GM12878 (cell line): ENCODE data around the gene KCNC4. TPM values are rescaled to one million over a fixed set of nuclear protein-coding genes. Genes with fewer than 3 reads are reported as not detected.

Experiments
- ATAC-seq: fragments of 200-7000 bp; cut with Tn5 transposase; 3 replicates; pipeline ENCODE4 v1.9.1; 2020; ENCODE audit warnings: mild to moderate bottlenecking, moderate library complexity
- BruUV-seq: library from RNA; stranded (reverse); fragments of 400-500 nt; replicated peaks from 2 replicates; lab custom pipeline; 2021; lab: Mats Ljungman, UMichigan
- CTCF ChIA-PET: fragments of 300-600 bp; sonication (Branson Sonifier 250); formaldehyde crosslinking; extraction: SDS; loops from one replicate; lab custom pipeline; 2021; ENCODE audit warnings: inconsistent platforms; lab: Yijun Ruan, JAX
- POLR2A ChIA-PET: fragments of 350-600 bp; formaldehyde crosslinking; extraction: SDS; loops from one replicate; lab custom pipeline; 2021; ENCODE audit warnings: inconsistent platforms; lab: Charles Lee
- RAD21 ChIA-PET: fragments of 300-600 bp; sonication (Branson Sonifier 250); formaldehyde crosslinking; loops from one replicate; lab custom pipeline; 2023; ENCODE audit warnings: antibody characterized with exemption; ENCODE audit not compliant: unreplicated experiment; lab: Charles Lee
- SMC1A ChIA-PET: fragments of 300-600 bp; sonication (Branson Sonifier 250); formaldehyde crosslinking; loops from one replicate; lab custom pipeline; 2023; ENCODE audit not compliant: unreplicated experiment, uncharacterized antibody; lab: Charles Lee
- DNase-seq: peaks from one replicate; pipeline ENCODE4 v3.0.0-alpha.2; 2011; ENCODE audit warnings: low read depth, low spot score
- FAIRE-seq: peaks from 3 replicates; lab custom pipeline; 2011; peaks lifted over from hg19 to GRCh38; lab: Jason Lieb, UNC
- H2AFZ ChIP-seq: 2 replicates; pipeline ENCODE4 v1.6.0; 2011; ENCODE audit warnings: low read depth, low read length, control low read depth; ENCODE audit not compliant: control insufficient read depth
- H3K27ac ChIP-seq: 2 replicates; pipeline ENCODE4 v1.5.1; 2011; ENCODE audit warnings: control low read depth; ENCODE audit not compliant: control insufficient read depth, insufficient read depth
- H3K27me3 ChIP-seq, 2 experiments: replicated peaks in 1 of 2; 2 replicates each; pipeline versions ENCODE4 v1.6.0 to v1.6.1; 2011; ENCODE audit warnings: low read length in 1 of 2; ENCODE audit not compliant: control insufficient read depth in 2 of 2, insufficient read depth in 2 of 2
- H3K36me3 ChIP-seq, 2 experiments: 2 replicates each; pipeline ENCODE4 v1.5.1; 2011; ENCODE audit warnings: low read length in 1 of 2; ENCODE audit not compliant: control insufficient read depth in 2 of 2, insufficient read depth in 2 of 2
- H3K4me1 ChIP-seq: 2 replicates; pipeline ENCODE4 v1.6.1; 2011; ENCODE audit warnings: mild to moderate bottlenecking, low read length, moderate library complexity, mixed read lengths; ENCODE audit not compliant: control insufficient read depth, insufficient read depth
- H3K4me2 ChIP-seq: 2 replicates; pipeline ENCODE4 v1.6.0; 2011; ENCODE audit warnings: control low read depth; ENCODE audit not compliant: control insufficient read depth, insufficient read depth
- H3K4me3 ChIP-seq: fragments of 200-600 bp; sonication (generic); 2 replicates; pipeline ENCODE4 v1.5.1; 2016
- H3K79me2 ChIP-seq: 2 replicates; pipeline ENCODE4 v1.6.0; 2011; ENCODE audit warnings: low read length; ENCODE audit not compliant: control insufficient read depth, insufficient read depth
- H3K9ac ChIP-seq: 2 replicates; pipeline ENCODE4 v1.8.0; 2011; ENCODE audit warnings: low read length, control low read depth, mixed read lengths; ENCODE audit not compliant: control insufficient read depth, insufficient read depth
- H3K9me3 ChIP-seq: replicated peaks from 3 replicates; pipeline ENCODE4 v1.5.1; 2011; ENCODE audit warnings: mild to moderate bottlenecking, low read length; ENCODE audit not compliant: control insufficient read depth, insufficient read depth
- H4K20me1 ChIP-seq: 2 replicates; pipeline ENCODE4 v1.6.0; 2011; ENCODE audit not compliant: control insufficient read depth, insufficient read depth
- CHD4 ChIP-seq: fragments of 200-600 bp; sonication (generic); IDR thresholded peaks from 2 replicates; pipeline ENCODE4 v1.6.1; 2016; ENCODE audit warnings: mild to moderate bottlenecking
- CREB1 ChIP-seq: IDR thresholded peaks from 2 replicates; pipeline ENCODE4 v1.6.1; 2012; ENCODE audit warnings: low read depth, mild to moderate bottlenecking, inconsistent platforms
- FOS ChIP-seq: IDR thresholded peaks from 3 replicates; pipeline ENCODE4 v1.6.1; 2011; ENCODE audit warnings: borderline replicate concordance; ENCODE audit not compliant: insufficient read length; ENCODE audit errors: extremely low read depth
- FOXK2 ChIP-seq: fragments of 450-650 bp; IDR thresholded peaks from 2 replicates; pipeline ENCODE4 v1.6.1; 2017; ENCODE audit warnings: mild to moderate bottlenecking, moderate library complexity
- IKZF1 ChIP-seq: fragments of 450-650 bp; conservative IDR thresholded peaks from 2 replicates; pipeline ENCODE4 v1.6.1; 2017; ENCODE audit warnings: antibody characterized with exemption, mild to moderate bottlenecking
- JUND ChIP-seq: IDR thresholded peaks from 2 replicates; pipeline ENCODE4 v1.6.1; 2012; ENCODE audit warnings: low read depth, mild to moderate bottlenecking, low read length, improper control_type of control experiment, moderate library complexity
- MEF2B ChIP-seq: fragments of 450-650 bp; IDR thresholded peaks from 2 replicates; pipeline ENCODE4 v1.6.1; 2018; ENCODE audit warnings: mild to moderate bottlenecking, moderate library complexity; ENCODE audit not compliant: partially characterized antibody, poor library complexity, severe bottlenecking
- MYC ChIP-seq: IDR thresholded peaks from 2 replicates; pipeline ENCODE4 v1.6.1; 2011; ENCODE audit warnings: mild to moderate bottlenecking, low read length, moderate library complexity, inconsistent platforms; ENCODE audit not compliant: insufficient read depth, insufficient replicate concordance, insufficient read length, severe bottlenecking
- NFYB ChIP-seq: IDR thresholded peaks from 2 replicates; pipeline ENCODE4 v1.6.1; 2011; ENCODE audit warnings: low read depth, mild to moderate bottlenecking, low read length, improper control_type of control experiment, moderate library complexity; ENCODE audit not compliant: insufficient read depth
- NRF1 ChIP-seq: conservative IDR thresholded peaks from 2 replicates; pipeline ENCODE4 v1.6.1; 2011; ENCODE audit warnings: mild to moderate bottlenecking, low read depth, low read length, improper control_type of control experiment
- PAX8 ChIP-seq: fragments of 450-650 bp; IDR thresholded peaks from 2 replicates; pipeline ENCODE4 v1.6.1; 2017; ENCODE audit warnings: mild to moderate bottlenecking, moderate library complexity
- POLR2AphosphoS2 ChIP-seq: IDR thresholded peaks from 2 replicates; pipeline ENCODE4 v1.6.1; 2011; ENCODE audit warnings: low read depth, mild to moderate bottlenecking, low read length, improper control_type of control experiment, moderate library complexity
- POLR2AphosphoS5 ChIP-seq: IDR thresholded peaks from 2 replicates; pipeline ENCODE4 v1.6.1; 2011; ENCODE audit warnings: mild to moderate bottlenecking, low read length, inconsistent platforms
- RFX5 ChIP-seq: IDR thresholded peaks from 2 replicates; pipeline ENCODE4 v1.6.1; 2011; ENCODE audit warnings: low read depth, low read length, improper control_type of control experiment
- SIN3A ChIP-seq: IDR thresholded peaks from 2 replicates; pipeline ENCODE4 v1.6.1; 2012; ENCODE audit warnings: low read depth, low read length, improper control_type of control experiment
- ZNF274 ChIP-seq: IDR thresholded peaks from one replicate; pipeline ENCODE4 v1.8.0; 2011; ENCODE audit not compliant: insufficient read length, insufficient read depth
- ZNF384 ChIP-seq: IDR thresholded peaks from 2 replicates; pipeline ENCODE4 v1.6.1; 2012; ENCODE audit warnings: low read depth, mild to moderate bottlenecking, low read length, improper control_type of control experiment, borderline replicate concordance
- WGBS: methylation state at CpG from one replicate; pipeline ENCODE4 v1.1.6; 2016; ENCODE audit warnings: low lambda C conversion rate; ENCODE audit not compliant: insufficient replicate concordance, insufficient coverage; ENCODE audit errors: missing lambda C conversion rate; 5-methylcytosine and 5-hydroxymethylcytosine counted together
- in situ Hi-C: fragments of 300-500 bp; cut with MboI; formaldehyde crosslinking; loops from 9 replicates; pipeline ENCODE4 v1.14.3; 2018; ENCODE audit warnings: mixed read lengths
- intact Hi-C: fragments of 100-400 bp; cut with micrococcal nuclease; formaldehyde crosslinking; loops from one replicate; pipeline ENCODE4 v1.14.2; 2022; ENCODE audit not compliant: unreplicated experiment
- polyA plus RNA-seq, 11 experiments: library from polyadenylated mRNA; depleted of rRNA in 4 of 11; unstranded in 6 of 11; stranded (reverse) in 5 of 11; fragments of >200 nt; fragmentation: Nextera tagmentation in 4 of 11; fragmentation: Illumina TruSeq in 1 of 11; extraction: Ambion mirVana in 4 of 11; extraction: Trizol in 1 of 11; gene quantifications; 1 replicate in 1 of 11; 2 replicates in 10 of 11; pipeline versions ENCODE4 v1.2.1 to v1.2.3, GENCODE V29; 2011 to 2016; ENCODE audit warnings: inconsistent platforms in 2 of 11, missing spikeins in 2 of 11, low read depth in 1 of 11
- total RNA-seq, 4 experiments: library from RNA; depleted of rRNA in 3 of 4; stranded (reverse); fragments of >200 nt in 3 of 4; fragmentation: Illumina TruSeq in 1 of 4; extraction: Trizol in 1 of 4; gene quantifications; 2 replicates each; pipeline versions ENCODE4 v1.2.1 to v1.2.3, GENCODE V29; 2013 to 2021
- TF ChIP-seq, protein P1 (sequence below): IDR thresholded peaks from 2 replicates; pipeline ENCODE4 v1.6.1; 2011; ENCODE audit warnings: low read depth, mild to moderate bottlenecking, low read length, moderate library complexity, borderline replicate concordance; ENCODE audit errors: extremely low read depth
- TF ChIP-seq, protein P2 (sequence below): fragments of 450-650 bp; formaldehyde crosslinking; IDR thresholded peaks from 2 replicates; pipeline ENCODE4 v1.5.0; 2022; ENCODE audit warnings: mild to moderate bottlenecking, missing genetic modification characterization

The KCNC4 gene
- total and polyA plus RNA-seq, 10 of the 15 experiments (the other 5 are each of a cell fraction or from before 2014, with no cell fraction given): 0.06 to 1.7 (median 0.36) TPM

DNA sequence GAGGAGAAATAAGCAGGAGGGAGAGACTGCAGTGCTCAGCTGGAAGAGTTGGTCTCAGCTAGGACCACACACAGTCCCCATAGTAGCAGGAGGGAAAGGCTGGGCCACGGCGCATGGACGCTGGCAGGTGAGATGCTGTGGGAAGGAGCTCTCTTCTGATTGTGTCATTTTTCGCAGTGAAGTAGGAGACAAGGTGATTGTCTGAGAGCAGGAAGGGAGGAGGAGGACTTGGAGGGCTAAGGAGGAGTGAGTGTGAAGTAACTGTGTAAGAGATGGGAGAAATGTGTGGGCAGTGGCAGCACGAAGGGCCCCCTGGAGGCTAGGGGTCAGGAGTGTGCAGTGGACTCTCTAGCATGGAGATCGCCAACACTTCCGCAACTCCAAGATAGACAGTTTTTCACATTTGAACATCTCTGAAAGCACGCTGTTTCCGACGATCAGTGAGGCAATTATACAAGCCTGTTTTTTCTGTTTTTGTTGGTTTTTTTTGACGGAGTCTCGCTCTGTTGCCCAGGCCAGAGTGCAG lies 26.4 kb upstream of the KCNC4 start:
- no peaks in the 10 kb centered on the region for H4K20me1 ChIP-seq
- DNase-seq (no peak), FAIRE-seq (no peak), ATAC-seq (no peak)
- H3K4me3 ChIP-seq: no peak overlapping the region
- ChIA-PET POLR2A (no interaction called here), SMC1A (no interaction called here), RAD21 (no interaction called here), CTCF (interaction anchor here (1.3 kb wide), 1 partner anchor 13 kb away, joined by 3 read pairs; no protein-coding TSS in a partner anchor)
- peaks cover 0 to 1% of the 10 kb centered on the region in 2 experiments; a peak in 2 of 4 replicates for H3K27me3 ChIP-seq
- no peak overlapping the region for H3K4me2 ChIP-seq
- no peaks in the 10 kb centered on the region for H3K36me3 ChIP-seq
- H3K9me3 ChIP-seq: no peaks in the 10 kb centered on the region
- in situ Hi-C loops (no loop called here), intact Hi-C loops (no loop called here)
- H3K79me2 ChIP-seq: no peaks in the 10 kb centered on the region
- H3K27ac ChIP-seq: no peak overlapping the region
- no peak overlapping the region for H2AFZ ChIP-seq
- no TSS peak for BruUV-seq
- no peak overlapping the region for H3K9ac ChIP-seq
- 61% methylated on average over 12 of the region's 12 CpGs for WGBS
- TF ChIP-seq SIN3A (no peak), NFYB (no peak), MEF2B (no peak), FOXK2 (no peak), PAX8 (no peak), RFX5 (no peak), POLR2AphosphoS5 (no peak), CREB1 (no peak), NRF1 (no peak), POLR2AphosphoS2 (no peak), MYC (no peak), ZNF274 (no peak), ZNF384 (no peak), CHD4 (no peak), JUND (no peak), FOS (no peak), IKZF1 (no peak)
- TF ChIP-seq, protein P1, sequence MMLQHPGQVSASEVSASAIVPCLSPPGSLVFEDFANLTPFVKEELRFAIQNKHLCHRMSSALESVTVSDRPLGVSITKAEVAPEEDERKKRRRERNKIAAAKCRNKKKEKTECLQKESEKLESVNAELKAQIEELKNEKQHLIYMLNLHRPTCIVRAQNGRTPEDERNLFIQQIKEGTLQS: no peak
- TF ChIP-seq, protein P2, sequence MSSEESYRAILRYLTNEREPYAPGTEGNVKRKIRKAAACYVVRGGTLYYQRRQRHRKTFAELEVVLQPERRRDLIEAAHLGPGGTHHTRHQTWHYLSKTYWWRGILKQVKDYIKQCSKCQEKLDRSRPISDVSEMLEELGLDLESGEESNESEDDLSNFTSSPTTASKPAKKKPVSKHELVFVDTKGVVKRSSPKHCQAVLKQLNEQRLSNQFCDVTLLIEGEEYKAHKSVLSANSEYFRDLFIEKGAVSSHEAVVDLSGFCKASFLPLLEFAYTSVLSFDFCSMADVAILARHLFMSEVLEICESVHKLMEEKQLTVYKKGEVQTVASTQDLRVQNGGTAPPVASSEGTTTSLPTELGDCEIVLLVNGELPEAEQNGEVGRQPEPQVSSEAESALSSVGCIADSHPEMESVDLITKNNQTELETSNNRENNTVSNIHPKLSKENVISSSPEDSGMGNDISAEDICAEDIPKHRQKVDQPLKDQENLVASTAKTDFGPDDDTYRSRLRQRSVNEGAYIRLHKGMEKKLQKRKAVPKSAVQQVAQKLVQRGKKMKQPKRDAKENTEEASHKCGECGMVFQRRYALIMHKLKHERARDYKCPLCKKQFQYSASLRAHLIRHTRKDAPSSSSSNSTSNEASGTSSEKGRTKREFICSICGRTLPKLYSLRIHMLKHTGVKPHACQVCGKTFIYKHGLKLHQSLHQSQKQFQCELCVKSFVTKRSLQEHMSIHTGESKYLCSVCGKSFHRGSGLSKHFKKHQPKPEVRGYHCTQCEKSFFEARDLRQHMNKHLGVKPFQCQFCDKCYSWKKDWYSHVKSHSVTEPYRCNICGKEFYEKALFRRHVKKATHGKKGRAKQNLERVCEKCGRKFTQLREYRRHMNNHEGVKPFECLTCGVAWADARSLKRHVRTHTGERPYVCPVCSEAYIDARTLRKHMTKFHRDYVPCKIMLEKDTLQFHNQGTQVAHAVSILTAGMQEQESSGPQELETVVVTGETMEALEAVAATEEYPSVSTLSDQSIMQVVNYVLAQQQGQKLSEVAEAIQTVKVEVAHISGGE: no peak
- H3K4me1 ChIP-seq: no peaks in the 10 kb centered on the region
